GM12864 (cell line): Measurements from ENCODE around the gene LSR.

Experiments used
- DNase-seq: peaks from one replicate; pipeline ENCODE4 v3.0.0-alpha.2; 2011; ENCODE audit warnings: low read depth
- H3K4me3 ChIP-seq: 2 replicates; pipeline ENCODE4 v1.5.1; 2011; ENCODE audit warnings: mild to moderate bottlenecking, low read depth, low read length, control low read depth
- TF ChIP-seq, protein P1 (sequence below): IDR thresholded peaks from 2 replicates; pipeline ENCODE4 v1.5.1; 2011; ENCODE audit warnings: low read depth, mild to moderate bottlenecking, moderate library complexity, low read length, control low read depth, inconsistent platforms; ENCODE audit errors: missing control alignments

The LSR gene

DNA sequence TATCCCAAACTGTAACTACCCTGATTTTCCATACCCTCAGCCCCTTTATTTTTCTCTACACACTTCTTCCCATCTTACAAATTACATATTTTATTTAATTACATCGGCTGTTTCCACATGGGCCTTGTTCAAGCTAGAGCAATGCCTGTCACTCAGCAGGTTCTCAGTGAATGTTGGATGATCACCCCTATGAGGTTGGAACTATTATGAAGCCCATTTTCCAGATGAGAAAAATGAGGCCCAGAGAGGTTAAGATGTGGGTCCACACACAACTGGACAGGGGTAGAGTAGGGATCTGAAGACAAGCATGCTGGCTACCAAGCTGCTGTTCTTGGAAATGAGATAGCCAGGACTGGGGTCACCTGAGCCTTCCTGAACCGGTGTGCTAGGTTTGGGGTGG, 53.2 kb downstream of the LSR start:
- DNase-seq, result no peak
- no peak overlapping the region for H3K4me3 ChIP-seq
- TF ChIP-seq, protein P1, sequence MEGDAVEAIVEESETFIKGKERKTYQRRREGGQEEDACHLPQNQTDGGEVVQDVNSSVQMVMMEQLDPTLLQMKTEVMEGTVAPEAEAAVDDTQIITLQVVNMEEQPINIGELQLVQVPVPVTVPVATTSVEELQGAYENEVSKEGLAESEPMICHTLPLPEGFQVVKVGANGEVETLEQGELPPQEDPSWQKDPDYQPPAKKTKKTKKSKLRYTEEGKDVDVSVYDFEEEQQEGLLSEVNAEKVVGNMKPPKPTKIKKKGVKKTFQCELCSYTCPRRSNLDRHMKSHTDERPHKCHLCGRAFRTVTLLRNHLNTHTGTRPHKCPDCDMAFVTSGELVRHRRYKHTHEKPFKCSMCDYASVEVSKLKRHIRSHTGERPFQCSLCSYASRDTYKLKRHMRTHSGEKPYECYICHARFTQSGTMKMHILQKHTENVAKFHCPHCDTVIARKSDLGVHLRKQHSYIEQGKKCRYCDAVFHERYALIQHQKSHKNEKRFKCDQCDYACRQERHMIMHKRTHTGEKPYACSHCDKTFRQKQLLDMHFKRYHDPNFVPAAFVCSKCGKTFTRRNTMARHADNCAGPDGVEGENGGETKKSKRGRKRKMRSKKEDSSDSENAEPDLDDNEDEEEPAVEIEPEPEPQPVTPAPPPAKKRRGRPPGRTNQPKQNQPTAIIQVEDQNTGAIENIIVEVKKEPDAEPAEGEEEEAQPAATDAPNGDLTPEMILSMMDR, result no peak

DNA sequence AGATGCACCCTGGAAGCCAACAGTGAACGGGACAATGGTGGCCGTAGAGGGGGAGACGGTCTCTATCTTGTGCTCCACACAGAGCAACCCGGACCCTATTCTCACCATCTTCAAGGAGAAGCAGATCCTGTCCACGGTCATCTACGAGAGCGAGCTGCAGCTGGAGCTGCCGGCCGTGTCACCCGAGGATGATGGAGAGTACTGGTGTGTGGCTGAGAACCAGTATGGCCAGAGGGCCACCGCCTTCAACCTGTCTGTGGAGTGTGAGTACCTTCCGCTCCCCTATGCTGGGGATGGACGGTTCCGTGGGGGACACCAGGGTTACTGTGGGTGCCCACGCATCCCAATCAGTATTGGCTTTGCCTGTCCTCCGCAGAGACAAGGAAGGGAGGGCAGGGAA, 53.6 kb downstream of the LSR start:
- H3K4me3 ChIP-seq, result no peak overlapping the region
- TF ChIP-seq, protein P1, result no peak
- DNase-seq, result no peak

DNA sequence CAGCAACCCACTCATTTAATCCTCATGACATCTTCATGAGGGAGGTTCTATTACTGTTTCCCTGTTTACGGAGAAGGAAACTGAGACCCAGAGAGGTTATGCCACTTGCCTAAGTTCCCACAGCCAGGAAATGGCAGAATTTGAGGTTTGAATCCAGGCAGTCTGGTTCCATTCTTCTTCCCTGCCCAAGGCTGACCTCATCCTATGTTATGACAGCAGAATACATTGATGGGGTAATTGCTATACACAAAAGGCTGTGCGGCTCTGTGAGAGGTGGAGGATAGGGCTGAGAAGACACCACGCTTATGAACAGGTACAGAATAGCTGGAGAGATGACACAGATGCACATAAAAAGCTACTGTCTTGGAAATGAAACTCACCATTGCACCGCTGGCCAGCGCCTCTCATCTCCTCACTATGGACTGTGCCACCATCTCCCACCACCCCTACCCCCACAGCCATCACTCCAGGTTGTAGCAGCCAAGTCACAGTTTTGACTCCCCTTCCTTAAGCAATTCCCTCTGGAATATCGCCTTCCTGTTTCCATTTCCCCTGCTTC, 54.6 kb downstream of the LSR start:
- DNase-seq, result no peak
- TF ChIP-seq, protein P1, result no peak
- H3K4me3 ChIP-seq, result no peak overlapping the region

DNA sequence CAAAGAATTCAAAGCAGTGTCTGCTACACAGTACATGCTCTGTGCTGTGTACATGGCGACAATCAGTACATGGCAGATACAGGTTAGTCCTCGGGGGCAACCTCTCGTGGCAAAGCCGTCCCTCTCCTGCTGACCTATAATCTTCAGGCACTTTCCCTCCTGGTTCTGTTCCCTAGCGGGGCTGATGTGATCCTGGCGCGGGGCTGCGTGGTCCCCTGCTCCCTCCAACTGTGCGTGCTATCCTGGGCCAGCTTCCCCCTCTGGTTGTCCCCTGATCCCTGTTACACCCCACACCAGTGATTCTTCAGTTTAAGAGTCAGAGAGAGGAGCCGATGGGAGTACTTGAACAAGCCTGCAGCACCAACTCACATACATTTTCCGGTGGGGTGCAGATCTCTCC, 55.2 kb downstream of the LSR start:
- DNase-seq, result no peak
- TF ChIP-seq, protein P1, result no peak
- no peak overlapping the region for H3K4me3 ChIP-seq

DNA sequence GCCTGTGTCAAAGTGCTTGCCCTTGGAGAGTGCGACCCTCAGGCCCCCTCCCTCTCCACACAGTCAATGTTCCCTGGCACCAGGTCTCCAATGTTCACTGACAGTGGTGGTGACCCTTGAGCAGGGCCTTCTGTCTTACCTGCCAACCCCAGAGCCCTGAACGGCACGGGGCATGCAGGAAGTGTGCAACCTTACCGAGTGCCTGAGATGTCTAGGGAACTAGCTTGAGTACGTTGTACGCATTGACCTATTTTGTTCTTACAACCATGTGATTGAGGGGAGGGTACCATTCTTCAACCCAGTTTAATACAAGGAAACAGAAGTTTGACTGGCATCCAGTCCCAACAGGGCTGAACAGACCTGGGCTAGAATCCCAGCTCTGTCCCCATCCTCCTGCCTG, 56.4 kb downstream of the LSR start:
- H3K4me3 ChIP-seq, result no peak overlapping the region
- no peak for DNase-seq
- TF ChIP-seq, protein P1, result no peak

DNA sequence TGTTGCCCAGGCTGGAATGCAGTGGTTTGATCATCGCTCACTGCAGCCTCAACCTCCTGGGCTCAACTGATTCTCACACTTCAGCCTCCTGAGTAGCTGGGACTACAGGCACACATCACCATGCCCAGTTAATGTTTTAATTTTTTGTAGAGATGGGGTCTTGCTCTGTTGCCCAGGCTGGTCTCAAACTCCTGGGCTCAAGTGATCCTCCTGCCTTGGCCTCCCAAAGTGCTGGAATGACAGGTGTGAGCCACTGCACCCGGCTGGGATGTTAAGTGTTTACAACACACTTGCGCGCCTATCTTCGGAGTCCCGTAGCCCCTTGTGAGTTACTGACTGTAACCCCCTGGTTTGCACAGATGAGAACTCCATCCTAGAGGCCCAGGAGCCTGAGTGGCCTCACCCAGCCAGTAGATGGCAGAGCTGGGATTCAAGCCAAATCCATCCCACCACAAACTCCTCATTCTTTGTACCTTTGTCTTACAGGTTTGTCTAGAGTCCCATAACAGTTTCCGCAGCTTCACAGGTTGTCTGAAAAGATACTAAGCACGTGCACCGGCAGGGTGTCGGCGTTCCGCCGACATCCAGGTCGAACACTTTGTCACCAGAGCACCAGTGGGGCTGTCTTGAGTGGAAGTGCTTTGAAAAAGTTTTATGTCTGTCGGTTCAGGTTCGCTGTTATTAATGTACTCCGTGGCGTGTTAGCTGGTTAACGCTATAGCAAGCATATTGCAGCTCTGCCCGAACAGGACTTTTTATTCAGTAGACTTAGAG, 57.9 kb downstream of the LSR start:
- no peak for DNase-seq
- H3K4me3 ChIP-seq, result no peak overlapping the region
- TF ChIP-seq, protein P1, result peak; percentile 60

DNA sequence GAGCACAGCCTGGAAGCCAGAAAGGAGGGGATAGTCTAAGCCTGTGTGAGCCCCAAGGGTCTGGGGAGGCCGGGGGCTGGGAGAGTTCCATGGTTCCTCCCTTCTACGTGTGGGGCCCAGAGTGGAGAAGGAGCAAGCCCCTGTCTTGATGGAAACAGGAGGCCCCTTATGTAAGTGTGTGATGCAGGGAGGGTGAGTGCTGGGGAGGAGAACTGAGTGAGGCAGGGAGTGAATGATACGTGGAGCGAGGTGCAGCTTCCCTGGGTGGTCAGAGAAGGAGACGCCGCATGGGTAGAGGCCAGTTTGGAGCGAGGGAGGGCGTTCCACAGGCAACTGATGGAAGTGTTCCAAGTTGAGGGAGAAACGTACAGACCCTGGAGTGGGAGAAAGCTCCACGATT, 59.1 kb downstream of the LSR start:
- TF ChIP-seq, protein P1, result no peak
- DNase-seq, result no peak
- H3K4me3 ChIP-seq, result no peak overlapping the region
